CD4-positive, alpha-beta T cell treated with Interleukin-10 for 1 hour (primary cell): ENCODE data around the gene WIZ.
A peak's percentile ranks its signal among the peaks of the same experiment; 100 is the strongest.

ENCODE experiments used
- DNase-seq: peaks from one replicate; pipeline ENCODE4 v3.0.0-alpha.2; 2020

The WIZ gene

DNA sequence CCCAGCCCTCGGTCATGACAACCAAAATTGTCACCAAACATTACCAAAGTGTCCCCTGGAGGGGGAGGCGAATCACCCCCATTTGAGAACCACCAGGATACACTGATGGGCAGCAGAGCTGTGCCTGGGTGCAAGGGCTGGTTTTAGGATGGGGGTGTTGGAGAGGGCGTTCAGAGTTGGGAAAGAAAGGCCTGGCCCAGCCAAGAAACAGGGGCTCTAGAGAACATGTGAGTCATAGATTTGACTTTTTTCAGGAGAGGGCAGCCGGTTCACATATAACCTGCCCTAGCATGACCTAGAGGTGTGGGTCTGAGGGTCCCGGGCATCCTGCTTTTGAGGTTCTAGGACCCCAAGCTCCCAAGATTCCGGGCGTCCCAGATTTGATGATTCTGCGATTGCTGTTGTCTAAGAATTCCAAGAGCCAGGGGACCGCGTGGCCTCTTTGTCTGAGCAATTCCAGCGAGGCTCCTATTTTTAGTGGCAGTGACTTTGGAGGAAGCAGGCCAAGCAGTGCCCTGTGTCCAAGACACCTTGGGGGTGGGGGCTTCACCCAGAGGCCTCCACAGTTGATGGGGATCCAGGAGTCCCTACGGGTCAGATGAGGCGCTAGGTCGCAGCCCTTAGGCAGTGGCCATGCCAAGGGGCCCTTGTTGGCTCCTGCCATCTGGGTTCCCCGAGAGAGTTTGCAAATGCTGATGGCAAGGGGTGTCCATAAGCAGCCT, 5.1 kb downstream of the WIZ start:
- no peak for DNase-seq

GRCh38 chr19:15443838-15444237, 5.9 kb downstream of the WIZ start:
- no peak for DNase-seq

DNA sequence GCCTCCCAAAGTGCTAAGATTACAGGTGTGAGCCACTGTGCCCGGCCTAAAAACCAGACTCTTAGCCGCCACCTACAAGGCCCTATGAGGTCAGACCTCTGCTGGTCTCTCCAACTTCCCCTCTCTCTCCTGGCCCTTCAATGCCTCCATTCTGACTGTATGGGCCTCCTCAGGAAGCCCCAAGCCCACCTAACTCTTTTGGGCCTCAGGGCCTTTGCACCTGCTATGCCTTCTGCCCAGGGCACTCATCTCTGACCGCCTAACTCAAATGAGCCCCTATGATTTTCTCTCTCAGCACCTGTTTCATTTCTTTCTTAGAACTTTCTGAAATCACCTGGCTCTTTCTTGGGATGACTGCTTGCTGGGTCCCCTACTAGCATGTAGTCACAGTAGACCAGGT, 6.4 kb downstream of the WIZ start:
- no peak for DNase-seq

GRCh38 chr19:15442142-15442920, 7.4 kb downstream of the WIZ start:
- no peak for DNase-seq

DNA sequence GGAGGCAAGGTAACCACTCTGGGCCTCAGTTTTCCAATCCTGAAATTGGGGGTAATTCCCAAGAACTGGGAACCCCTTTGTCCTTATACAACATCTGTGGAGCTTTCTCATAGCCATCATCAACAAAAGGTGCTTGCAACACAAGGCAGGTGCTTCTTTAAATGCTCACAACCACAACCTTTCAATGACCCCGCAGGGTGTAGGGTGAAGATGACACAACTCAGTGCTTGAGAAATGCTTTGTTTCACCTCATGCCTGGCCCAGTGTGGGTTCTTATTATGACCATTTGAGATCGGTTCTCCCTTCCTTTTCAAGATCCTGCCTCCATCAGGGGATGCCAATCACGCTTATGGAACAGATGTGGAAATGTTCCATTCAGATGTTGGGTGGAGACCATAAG, 8.4 kb downstream of the WIZ start:
- DNase-seq, result no peak

DNA sequence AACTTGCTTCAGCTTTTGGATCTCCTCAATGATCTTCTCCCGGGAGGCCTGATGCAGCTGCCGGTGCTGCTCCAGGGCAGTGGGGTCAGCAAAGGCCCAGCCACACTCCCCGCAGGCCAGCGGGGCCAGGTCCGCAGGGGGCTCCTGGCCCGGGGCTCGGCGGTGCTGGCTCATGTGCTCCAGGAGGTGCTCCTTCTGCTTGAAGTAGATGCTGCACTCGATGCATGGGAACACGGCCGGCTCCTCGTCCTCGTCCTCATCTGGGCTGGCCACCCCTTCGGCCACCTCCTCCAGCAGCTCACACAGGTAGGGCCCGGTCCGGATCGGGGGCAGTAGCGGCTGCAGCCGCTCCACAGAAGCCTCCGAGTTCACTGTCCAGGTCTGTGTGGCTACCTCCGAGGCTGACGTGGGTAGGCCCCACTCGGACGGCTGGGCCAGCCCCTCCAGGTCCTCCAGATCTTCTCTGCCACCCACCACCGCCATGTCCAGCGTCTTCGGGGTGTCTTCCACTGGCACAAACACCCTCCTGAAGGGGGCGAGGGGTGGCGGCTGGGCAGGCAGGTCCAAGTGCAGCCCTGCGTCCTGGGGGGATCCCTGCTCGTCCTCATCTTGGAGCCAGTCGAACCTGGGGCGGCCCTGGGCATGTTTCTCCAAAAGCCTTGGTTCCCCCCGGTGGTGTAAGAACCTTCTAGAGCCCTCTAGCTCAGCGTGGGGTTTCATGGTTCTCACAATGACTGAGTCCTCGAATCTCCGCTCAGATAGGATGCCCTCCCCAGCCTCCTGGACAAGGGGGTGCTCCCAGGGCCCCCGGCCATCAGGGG, 9.7 kb downstream of the WIZ start:
- no peak for DNase-seq

DNA sequence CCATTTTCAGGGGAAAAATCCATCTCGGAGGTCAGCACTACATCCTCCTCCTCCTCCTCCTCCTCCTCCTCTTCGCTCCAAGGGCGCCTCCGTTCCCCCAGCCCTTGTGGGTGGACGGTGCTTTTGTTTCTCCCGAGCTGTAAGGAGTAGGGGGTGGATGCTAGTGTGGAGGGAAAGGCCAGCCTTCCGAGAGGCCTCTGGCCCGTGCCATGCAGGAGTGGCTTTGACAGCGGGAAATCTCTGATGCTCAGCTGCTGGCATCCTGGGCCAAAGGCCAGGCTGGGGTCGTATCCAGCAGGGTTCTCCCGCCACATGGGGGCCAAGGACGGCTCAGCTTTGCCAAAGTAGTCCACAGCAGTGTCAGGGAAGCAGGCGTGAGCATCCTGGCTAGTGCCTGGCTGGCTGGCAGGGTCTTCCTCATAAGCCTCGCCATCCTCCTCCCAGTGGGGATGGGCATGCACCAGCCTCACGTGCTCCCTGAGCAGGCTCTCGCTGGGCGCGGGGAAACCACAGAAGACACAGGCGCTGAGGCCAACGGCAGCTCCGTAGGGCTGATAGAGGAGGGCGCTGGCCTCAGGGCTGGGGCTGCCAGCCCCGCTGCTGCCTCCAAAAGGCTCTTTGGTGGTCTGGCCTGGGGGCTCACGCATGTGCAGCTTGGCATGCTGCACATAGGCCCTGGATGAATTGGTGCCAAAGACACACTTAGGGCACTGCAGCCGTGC, 10.5 kb downstream of the WIZ start:
- DNase-seq, result no peak

GRCh38 chr19:15438577-15438976, 11.2 kb downstream of the WIZ start:
- DNase-seq, result no peak

DNA sequence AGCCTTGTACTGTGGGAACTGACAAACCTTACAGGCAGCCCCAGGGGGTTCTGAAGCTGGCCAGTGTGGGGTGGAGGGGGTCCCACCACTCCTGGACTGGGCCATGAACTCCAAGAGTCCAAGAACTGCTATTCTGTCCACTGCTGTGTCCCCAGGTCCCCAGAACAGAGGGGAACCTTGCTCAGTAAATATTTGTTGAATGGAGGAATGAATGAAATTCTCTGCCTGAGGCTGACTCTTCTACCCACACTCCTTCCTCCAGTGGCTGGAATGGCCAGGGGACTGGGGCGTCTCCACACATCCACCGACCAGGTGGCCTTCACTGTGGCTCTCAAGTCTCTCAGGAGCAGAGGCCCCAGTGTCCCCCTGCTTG, 11.6 kb downstream of the WIZ start:
- no peak for DNase-seq

- DNase-seq, result no peak
These were observed 12.2 kb downstream of the WIZ start for GRCh38 chr19:15437355-15438123.

GRCh38 chr19:15436826-15437110, 13.0 kb downstream of the WIZ start:
- no peak for DNase-seq

- DNase-seq, result no peak
These were observed 13.5 kb downstream of the WIZ start for GRCh38 chr19:15436012-15436825.

GRCh38 chr19:15433519-15434069, 16.2 kb downstream of the WIZ start:
- DNase-seq, result no peak

- peak; percentile 94 for DNase-seq
These were observed 16.9 kb downstream of the WIZ start for GRCh38 chr19:15432629-15433518.

DNA sequence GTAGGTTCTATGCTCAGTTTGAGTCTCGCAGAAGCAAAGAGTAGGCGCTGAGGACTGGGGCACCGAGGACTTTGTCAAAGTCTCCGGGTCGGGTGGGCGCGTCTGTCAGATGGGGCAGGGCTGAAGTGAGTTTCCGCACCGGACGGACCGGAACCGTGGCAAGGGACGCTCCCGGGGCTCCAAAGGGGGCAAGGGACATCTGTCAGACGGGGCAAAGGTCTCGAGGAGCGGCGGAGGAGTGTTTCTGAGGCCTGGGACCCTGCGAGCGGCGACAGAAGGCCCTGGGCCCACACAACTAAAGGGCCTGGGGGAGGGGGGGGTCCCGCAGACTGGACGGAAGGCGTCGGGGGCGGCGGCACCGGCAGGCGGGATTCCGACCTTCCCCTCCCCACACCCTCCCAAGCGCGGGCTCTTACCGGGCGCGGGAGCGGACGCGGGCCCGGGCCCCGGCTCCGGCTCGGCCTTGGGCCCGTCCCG, 17.7 kb downstream of the WIZ start:
- peak; percentile 11 for DNase-seq

DNA sequence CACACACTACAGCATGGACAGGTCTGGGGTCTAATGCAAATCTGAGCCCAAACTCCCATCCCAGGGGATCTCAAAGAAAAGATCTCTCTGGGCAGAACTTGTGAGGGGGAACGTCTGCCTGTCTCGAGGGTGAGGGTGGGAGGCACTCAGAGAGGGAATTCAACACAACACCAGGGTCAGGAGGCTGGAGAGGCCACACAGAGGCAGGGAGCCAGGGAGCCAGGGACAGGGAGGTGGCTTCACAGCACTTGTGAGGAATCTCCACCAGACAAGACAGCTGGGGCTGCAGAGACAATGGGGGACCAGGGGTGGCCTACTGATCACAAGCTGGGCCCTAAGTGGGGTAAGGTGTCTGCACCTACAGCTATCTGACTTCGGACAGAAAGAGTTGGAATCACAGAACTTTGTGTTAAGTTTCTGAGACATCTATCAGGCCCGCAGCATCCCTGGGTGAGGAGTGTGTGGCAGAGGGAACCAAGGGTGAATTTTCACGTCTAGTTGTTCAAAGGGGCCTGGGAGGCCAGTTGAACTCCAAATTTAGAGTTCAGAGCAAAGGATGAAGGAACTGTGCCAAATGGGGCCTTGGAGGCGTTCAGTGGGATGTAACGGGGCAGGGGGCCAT, 18.2 kb downstream of the WIZ start:
- no peak for DNase-seq

DNA sequence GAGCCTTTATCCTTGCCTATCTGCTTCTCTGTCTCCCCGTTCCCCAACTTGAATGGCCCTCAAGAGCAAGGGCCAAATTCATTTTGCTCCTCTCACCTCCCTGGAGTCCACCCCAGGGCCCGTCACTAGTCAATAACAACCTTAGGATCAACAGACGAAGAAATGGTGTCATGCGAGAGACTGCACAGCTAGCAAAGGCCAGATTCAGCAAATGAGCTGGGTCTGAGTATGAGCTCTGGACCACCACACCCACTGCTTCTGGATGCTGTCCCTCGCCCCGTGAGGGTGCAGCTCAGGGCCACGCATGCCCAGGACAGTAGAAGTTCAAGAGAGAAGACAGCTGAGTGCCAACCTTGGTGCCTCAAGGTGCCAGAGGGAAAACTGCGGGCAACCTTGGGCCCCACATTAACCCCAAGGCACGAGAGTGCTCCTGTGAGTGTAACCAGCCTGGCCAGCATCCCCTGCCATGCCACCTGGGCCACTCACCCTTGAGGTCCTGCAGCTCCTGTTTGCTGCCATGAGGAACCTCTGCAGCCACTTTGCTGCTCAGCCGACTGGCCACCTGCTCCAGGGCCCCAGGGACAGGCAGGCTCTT, 19.1 kb downstream of the WIZ start:
- no peak for DNase-seq

- DNase-seq, result no peak
These were observed 19.8 kb downstream of the WIZ start for GRCh38 chr19:15429825-15430467.
